GM23338 (cell line): ENCODE data around the gene KIF4A. TPM values are rescaled to one million over a fixed set of nuclear protein-coding genes. Genes with fewer than 3 reads are reported as not detected.

ENCODE experiments used
- ATAC-seq: fragments of 200-7000 bp; cut with Tn5 transposase; 3 replicates; pipeline ENCODE4 v1.9.1; 2020
- DNase-seq: peaks from one replicate; pipeline ENCODE4 v3.0.0-alpha.2; 2015; ENCODE audit warnings: low spot score
- H2AFZ ChIP-seq: fragments of 200-600 bp; sonication (generic); 2 replicates; pipeline ENCODE4 v1.8.0; 2016; ENCODE audit warnings: antibody characterized with exemption, mild to moderate bottlenecking, moderate library complexity
- H3F3A ChIP-seq: fragments of 200-600 bp; sonication (generic); replicated peaks from 2 replicates; pipeline ENCODE4 v1.8.0; 2017; ENCODE audit warnings: antibody characterized with exemption, mixed run types, low read depth
- H3K27ac ChIP-seq: fragments of 200-600 bp; sonication (generic); 2 replicates; pipeline ENCODE4 v1.6.1; 2016; ENCODE audit warnings: low read depth
- H3K27me3 ChIP-seq: fragments of 200-600 bp; sonication (generic); 2 replicates; pipeline ENCODE4 v1.8.0; 2016; ENCODE audit warnings: mild to moderate bottlenecking, mixed run types, moderate library complexity; ENCODE audit not compliant: insufficient read depth
- H3K36me3 ChIP-seq: fragments of 200-600 bp; sonication (generic); 2 replicates; pipeline ENCODE4 v1.8.0; 2016; ENCODE audit warnings: mild to moderate bottlenecking; ENCODE audit not compliant: insufficient read depth
- H3K4me1 ChIP-seq: fragments of 200-600 bp; sonication (generic); 2 replicates; pipeline ENCODE4 v1.8.0; 2016; ENCODE audit warnings: mild to moderate bottlenecking, moderate library complexity; ENCODE audit not compliant: insufficient read depth
- H3K4me2 ChIP-seq: fragments of 200-600 bp; sonication (generic); 2 replicates; pipeline ENCODE4 v1.7.1; 2017; ENCODE audit warnings: mixed run types
- H3K4me3 ChIP-seq: fragments of 200-600 bp; sonication (generic); 2 replicates; pipeline ENCODE4 v1.6.1; 2016; ENCODE audit warnings: mixed run types
- H3K79me2 ChIP-seq: fragments of 200-600 bp; sonication (generic); replicated peaks from 2 replicates; pipeline ENCODE4 v1.8.0; 2017; ENCODE audit warnings: mild to moderate bottlenecking; ENCODE audit not compliant: insufficient read depth
- H3K9me2 ChIP-seq: fragments of 200-600 bp; sonication (generic); 2 replicates; pipeline ENCODE4 v1.8.0; 2017; ENCODE audit not compliant: insufficient read depth
- H4K20me1 ChIP-seq: fragments of 200-600 bp; sonication (generic); replicated peaks from 2 replicates; pipeline ENCODE4 v1.8.0; 2017; ENCODE audit warnings: mild to moderate bottlenecking; ENCODE audit not compliant: insufficient read depth
- H3K27ac Mint-ChIP-seq: 2 replicates; pipeline ENCODE4 v1.8.0; 2020; ENCODE audit warnings: inconsistent platforms, mild to moderate bottlenecking, moderate library complexity, mixed read lengths
- H3K27me3 Mint-ChIP-seq: 3 replicates; pipeline ENCODE4 v1.8.0; 2022; ENCODE audit warnings: low read depth, mild to moderate bottlenecking, moderate library complexity, mixed read lengths, inconsistent platforms; ENCODE audit not compliant: insufficient read depth, poor library complexity
- H3K36me3 Mint-ChIP-seq: 3 replicates; pipeline ENCODE4 v1.8.0; 2021; ENCODE audit warnings: low read depth, mild to moderate bottlenecking, inconsistent platforms, moderate library complexity, mixed read lengths
- H3K4me1 Mint-ChIP-seq: 3 replicates; pipeline ENCODE4 v1.8.0; 2020; ENCODE audit warnings: mild to moderate bottlenecking, inconsistent platforms, mixed read lengths
- H3K4me3 Mint-ChIP-seq: 3 replicates; pipeline ENCODE4 v1.8.0; 2021; ENCODE audit warnings: moderate library complexity, mild to moderate bottlenecking, inconsistent platforms, mixed read lengths
- H3K9me3 Mint-ChIP-seq: 3 replicates; pipeline ENCODE4 v1.8.0; 2020; ENCODE audit warnings: moderate library complexity, mild to moderate bottlenecking, inconsistent platforms, mixed read lengths
- CREB1 ChIP-seq: fragments of 250-450 bp; sonication (Bioruptor Pico); IDR thresholded peaks from 2 replicates; pipeline ENCODE4 v1.5.0; 2020; ENCODE audit warnings: low read depth, mild to moderate bottlenecking, moderate library complexity
- CTCF ChIP-seq, 2 experiments: fragments of 200-600 bp in 1 of 2; sonication (generic) in 1 of 2; conservative IDR thresholded peaks; 2 replicates each; pipeline versions ENCODE4 v1.5.1 to v1.6.1; 2016 to 2017; ENCODE audit warnings: antibody characterized with exemption in 2 of 2, low read depth in 2 of 2, mild to moderate bottlenecking in 2 of 2, moderate library complexity in 1 of 2
- ETS1 ChIP-seq: IDR thresholded peaks from 2 replicates; pipeline ENCODE4 v1.6.1; 2016; ENCODE audit warnings: antibody characterized with exemption
- EZH2 ChIP-seq: fragments of 200-600 bp; sonication (generic); IDR thresholded peaks from one replicate; pipeline ENCODE4 v1.8.0; 2017; ENCODE audit warnings: antibody characterized with exemption, mild to moderate bottlenecking, low read depth; ENCODE audit not compliant: unreplicated experiment
- EZH2phosphoT487 ChIP-seq: fragments of 200-600 bp; sonication (generic); IDR thresholded peaks from one replicate; pipeline ENCODE4 v1.8.1; 2018; ENCODE audit warnings: antibody characterized with exemption; ENCODE audit not compliant: unreplicated experiment
- JUNB ChIP-seq: IDR thresholded peaks from one replicate; pipeline ENCODE4 v1.6.1; 2016; ENCODE audit warnings: antibody characterized with exemption; ENCODE audit not compliant: unreplicated experiment
- NANOG ChIP-seq: IDR thresholded peaks from 2 replicates; pipeline ENCODE4 v1.6.1; 2016; ENCODE audit warnings: antibody characterized with exemption, borderline replicate concordance
- POLR2AphosphoS5 ChIP-seq: IDR thresholded peaks from 2 replicates; pipeline ENCODE4 v1.6.1; 2016; ENCODE audit warnings: antibody characterized with exemption, low read depth
- REST ChIP-seq: IDR thresholded peaks from one replicate; pipeline ENCODE4 v1.6.1; 2018; ENCODE audit warnings: antibody characterized with exemption; ENCODE audit not compliant: unreplicated experiment
- STAT1 ChIP-seq: IDR thresholded peaks from one replicate; pipeline ENCODE4 v1.6.1; 2016; ENCODE audit warnings: antibody characterized with exemption; ENCODE audit not compliant: unreplicated experiment
- ZNF331 ChIP-seq: fragments of 250-450 bp; sonication (Bioruptor Pico); IDR thresholded peaks from 2 replicates; pipeline ENCODE4 v1.5.0; 2020; ENCODE audit warnings: low read depth, mild to moderate bottlenecking, moderate library complexity
- polyA plus RNA-seq: library from polyadenylated mRNA; unstranded; fragments of >200 nt; fragmentation: Nextera tagmentation; extraction: Ambion mirVana; gene quantifications from 2 replicates; pipeline ENCODE4 v1.2.1, GENCODE V29; 2016
- total RNA-seq: library from RNA; depleted of rRNA; stranded (reverse); fragments of >200 nt; shearing (Covaris generic); gene quantifications from 2 replicates; pipeline ENCODE4 v1.2.3, GENCODE V29; 2014

KIF4A gene
- total and polyA plus RNA-seq, 2 experiments from 2014 or later = 21.5 to 27.6 TPM

GRCh38 chrX:70354716-70355115, 64.8 kb downstream of the KIF4A start (continued):
- TF ChIP-seq REST = no peak
- TF ChIP-seq STAT1 = no peak
- TF ChIP-seq CREB1 (CRISPR knock-in tag) = no peak
- TF ChIP-seq POLR2AphosphoS5 = no peak
- no peak for TF ChIP-seq EZH2phosphoT487

GRCh38 chrX:70359458-70359857, 69.6 kb downstream of the KIF4A start:
- no peak for ATAC-seq
- H3K36me3 Mint-ChIP-seq = peaks cover 44% of the 10 kb centered on the region; the same call in 2 of the 3 replicates

GRCh38 chrX:70360366-70360765, 70.5 kb downstream of the KIF4A start:
- Histone ChIP-seq H3K4me1 (no peaks in the 10 kb centered on the region), H4K20me1 (no peaks in the 10 kb centered on the region), H3K4me2 (no peak overlapping the region), H3K4me3 (no peak overlapping the region), H3F3A (no peaks in the 10 kb centered on the region), H3K9me2 (no peaks in the 10 kb centered on the region), H2AFZ (no peak overlapping the region), H3K27ac (no peak overlapping the region), H3K36me3 (no peaks in the 10 kb centered on the region), H3K27me3 (no peaks in the 10 kb centered on the region), H3K79me2 (no peaks in the 10 kb centered on the region)
- Mint-ChIP-seq H3K9me3 (no peaks in the 10 kb centered on the region), H3K36me3 (peaks cover 40% of the 10 kb centered on the region; the same call in 2 of the 3 replicates), H3K27ac (no peak overlapping the region), H3K27me3 (peaks cover 5% of the 10 kb centered on the region), H3K4me3 (no peak overlapping the region), H3K4me1 (no peaks in the 10 kb centered on the region)
- ATAC-seq (no peak), DNase-seq (peak; percentile 0)
- no peak for TF ChIP-seq CTCF (conservative IDR thresholded peaks at IDR 0.05; ENCODE audit: low read depth in 2 of 2)
- TF ChIP-seq ETS1 = no peak
- TF ChIP-seq CREB1 (CRISPR knock-in tag) = no peak
- no peak for TF ChIP-seq ZNF331 (CRISPR knock-in tag)
- TF ChIP-seq NANOG = no peak

More at GRCh38 chrX:70359458-70359857, 69.6 kb downstream of the KIF4A start:
- Histone ChIP-seq H4K20me1 (no peaks in the 10 kb centered on the region), H3K4me3 (no peak overlapping the region), H2AFZ (no peak overlapping the region), H3K79me2 (no peaks in the 10 kb centered on the region), H3K9me2 (no peaks in the 10 kb centered on the region), H3K4me2 (no peak overlapping the region), H3K36me3 (no peaks in the 10 kb centered on the region), H3F3A (no peaks in the 10 kb centered on the region), H3K27me3 (no peaks in the 10 kb centered on the region), H3K4me1 (no peaks in the 10 kb centered on the region), H3K27ac (no peak overlapping the region)
- no peak for TF ChIP-seq STAT1
- TF ChIP-seq EZH2 = no peak
- TF ChIP-seq EZH2phosphoT487 = no peak
- no peak for TF ChIP-seq JUNB
- TF ChIP-seq ETS1 = no peak
- DNase-seq = no peak
- H3K27me3 Mint-ChIP-seq = peaks cover 5% of the 10 kb centered on the region
- no peak overlapping the region for H3K4me3 Mint-ChIP-seq
- no peaks in the 10 kb centered on the region for H3K9me3 Mint-ChIP-seq
- no peak overlapping the region for H3K27ac Mint-ChIP-seq
- no peaks in the 10 kb centered on the region for H3K4me1 Mint-ChIP-seq
